Keratinocyte (primary cell): ENCODE measurements around the gene GAB4.

ENCODE experiments used
- EZH2 ChIP-seq: IDR thresholded peaks from one replicate; pipeline ENCODE4 v1.6.1; 2012; ENCODE audit warnings: inconsistent platforms, mild to moderate bottlenecking, low read length, moderate library complexity
- TF ChIP-seq, protein P1 (sequence below), 3 experiments: IDR thresholded peaks in 1 of 3; conservative IDR thresholded peaks in 1 of 3; optimal IDR thresholded peaks in 1 of 3; 2 replicates in 2 of 3; 3 replicates in 1 of 3; pipeline versions ENCODE3 to v1.5.1; 2011; ENCODE audit warnings: low read length in 3 of 3, mild to moderate bottlenecking in 3 of 3, moderate library complexity in 2 of 3, control low read depth in 1 of 3, inconsistent platforms in 1 of 3; ENCODE audit not compliant: insufficient read depth in 2 of 3; ENCODE audit errors: extremely low read depth in 1 of 3

DNA sequence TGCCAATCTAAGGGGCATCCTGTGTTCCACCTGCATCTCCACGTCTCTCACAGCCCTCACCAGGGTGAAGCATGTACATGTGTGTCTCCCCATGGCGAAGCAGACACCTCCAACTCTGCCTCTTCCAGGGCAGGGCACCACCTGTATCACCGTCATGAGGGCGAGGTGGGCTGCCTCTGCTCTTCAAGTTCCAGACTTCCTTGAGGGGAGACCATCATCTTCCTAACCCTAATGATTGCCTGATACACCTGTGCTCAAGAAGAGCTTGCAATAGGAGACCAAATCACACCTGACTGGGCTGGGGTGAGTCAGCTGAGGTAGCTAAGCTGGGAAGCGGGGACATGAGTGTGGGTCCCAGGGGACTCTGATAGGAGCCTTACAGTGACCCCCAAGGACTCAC is 43.7 kb downstream of the GAB4 start:
- TF ChIP-seq, protein P1, sequence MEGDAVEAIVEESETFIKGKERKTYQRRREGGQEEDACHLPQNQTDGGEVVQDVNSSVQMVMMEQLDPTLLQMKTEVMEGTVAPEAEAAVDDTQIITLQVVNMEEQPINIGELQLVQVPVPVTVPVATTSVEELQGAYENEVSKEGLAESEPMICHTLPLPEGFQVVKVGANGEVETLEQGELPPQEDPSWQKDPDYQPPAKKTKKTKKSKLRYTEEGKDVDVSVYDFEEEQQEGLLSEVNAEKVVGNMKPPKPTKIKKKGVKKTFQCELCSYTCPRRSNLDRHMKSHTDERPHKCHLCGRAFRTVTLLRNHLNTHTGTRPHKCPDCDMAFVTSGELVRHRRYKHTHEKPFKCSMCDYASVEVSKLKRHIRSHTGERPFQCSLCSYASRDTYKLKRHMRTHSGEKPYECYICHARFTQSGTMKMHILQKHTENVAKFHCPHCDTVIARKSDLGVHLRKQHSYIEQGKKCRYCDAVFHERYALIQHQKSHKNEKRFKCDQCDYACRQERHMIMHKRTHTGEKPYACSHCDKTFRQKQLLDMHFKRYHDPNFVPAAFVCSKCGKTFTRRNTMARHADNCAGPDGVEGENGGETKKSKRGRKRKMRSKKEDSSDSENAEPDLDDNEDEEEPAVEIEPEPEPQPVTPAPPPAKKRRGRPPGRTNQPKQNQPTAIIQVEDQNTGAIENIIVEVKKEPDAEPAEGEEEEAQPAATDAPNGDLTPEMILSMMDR (optimal IDR thresholded peaks at IDR 0.05 in 1 of 3, IDR thresholded peaks at IDR 0.05 in 1 of 3, conservative IDR thresholded peaks at IDR 0.05 in 1 of 3; ENCODE audit: extremely low read depth in 1 of 3, insufficient read depth in 2 of 3, low read length in 3 of 3), result no peak
- no peak for TF ChIP-seq EZH2
